Measurements from ENCODE around the gene SHROOM1.

SHROOM1 gene

DNA sequence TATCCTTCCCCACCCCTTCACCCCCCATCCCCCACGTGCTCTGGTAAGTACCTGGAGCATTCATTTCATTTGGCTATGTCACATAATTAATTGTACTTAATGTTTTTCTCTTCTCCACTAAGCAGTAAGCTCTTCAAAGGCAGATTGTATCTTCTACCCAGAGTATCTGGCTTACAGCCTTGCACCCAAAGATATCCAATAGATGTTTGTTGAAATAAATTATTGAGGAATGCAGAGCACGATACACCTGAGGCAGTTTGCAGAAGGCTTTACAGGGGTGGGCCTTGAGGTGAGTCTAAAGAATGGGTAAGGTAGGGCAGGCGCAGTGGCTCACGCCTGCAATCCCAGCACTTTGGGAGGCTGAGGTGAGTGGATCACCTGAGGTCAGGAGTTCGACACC is 19.8 kb downstream of the SHROOM1 start:
- in situ Hi-C loops (cut with MboI; ENCODE audit: low sequenced_read_pairs), result loop anchor here (25.0 kb wide), 2 partner anchors 273 to 448 kb away; partner anchors contain the start of genes IL5 and SLC22A5

DNA sequence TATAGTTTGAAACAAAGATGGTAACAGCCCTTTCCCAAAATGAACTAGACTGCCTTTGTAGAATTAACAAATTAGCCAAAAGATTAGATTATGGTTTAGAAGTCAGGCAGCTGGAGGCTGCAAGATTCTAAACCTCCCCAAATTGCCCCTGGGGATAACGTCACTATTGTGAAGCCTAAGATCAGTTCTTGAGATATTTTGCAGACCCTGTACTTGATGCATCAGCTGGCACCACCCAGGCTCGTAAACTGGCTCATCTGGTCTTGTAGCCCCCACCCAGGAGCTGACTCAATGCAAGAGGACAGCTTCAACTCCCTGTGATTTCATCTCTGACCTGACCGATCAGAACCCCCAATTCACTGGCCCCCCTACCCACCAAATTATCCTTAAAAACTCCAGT is 21.6 kb downstream of the SHROOM1 start:
- in situ Hi-C loops (cut with MboI; ENCODE audit: low sequenced_read_pairs), result loop anchor here (25.0 kb wide), 2 partner anchors 272 to 447 kb away; partner anchors contain the start of genes IL5 and SLC22A5

DNA sequence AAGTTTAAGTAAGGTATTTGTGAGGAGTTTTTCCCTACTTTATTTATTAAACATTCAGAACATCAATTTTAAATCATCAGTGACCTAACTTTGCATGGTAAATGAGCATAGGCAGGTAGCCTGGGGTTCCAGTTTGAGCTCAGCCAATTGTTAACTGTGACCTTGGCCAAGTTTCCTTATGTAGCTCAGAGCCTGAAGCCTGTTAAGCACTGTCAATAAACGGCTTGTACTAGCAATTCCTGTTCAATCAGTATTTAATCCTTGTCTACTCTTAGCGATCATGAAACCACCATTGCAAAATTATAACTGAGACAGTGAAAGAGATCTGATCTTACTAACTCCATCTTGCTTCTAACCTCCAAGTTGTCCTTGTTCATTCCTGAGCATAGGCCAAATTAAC is 22.0 kb downstream of the SHROOM1 start:
- in situ Hi-C loops (cut with MboI; ENCODE audit: low sequenced_read_pairs), result loop anchor here (25.0 kb wide), 2 partner anchors 271 to 446 kb away; partner anchors contain the start of genes IL5 and SLC22A5

DNA sequence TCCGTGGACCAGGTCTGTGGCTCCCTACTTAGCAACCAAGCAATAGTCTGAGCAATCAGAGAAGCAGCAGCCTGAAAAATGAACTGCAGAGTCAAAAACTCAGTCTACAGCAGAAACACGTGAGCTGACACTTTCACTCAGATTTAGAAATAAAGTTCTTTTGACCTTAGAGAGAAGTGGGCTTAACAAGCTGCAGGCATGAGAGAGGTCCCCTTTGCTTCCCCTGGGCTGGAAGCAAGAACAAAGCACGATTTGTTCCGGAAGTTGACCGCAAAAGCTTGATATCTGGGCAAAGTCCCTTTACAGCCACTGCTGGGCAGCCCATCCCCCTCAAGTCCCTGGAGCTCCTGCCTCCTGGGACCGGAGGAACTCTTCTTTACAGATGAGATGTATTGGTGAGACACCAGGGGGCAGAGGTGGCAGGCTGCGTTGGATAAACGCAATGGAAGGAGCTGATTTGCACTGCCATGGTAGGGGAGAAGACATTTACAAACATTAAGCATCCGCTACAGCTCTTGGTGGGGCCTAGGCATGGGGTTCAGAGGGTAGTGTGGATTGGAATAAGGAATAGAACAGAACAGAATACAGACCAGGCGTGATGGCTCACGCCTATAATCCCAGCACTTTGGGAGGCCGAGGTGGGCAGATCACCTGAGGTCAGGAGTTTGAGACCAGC is 23.1 kb downstream of the SHROOM1 start:
- in situ Hi-C loops (cut with MboI; ENCODE audit: low sequenced_read_pairs), result loop anchor here (25.0 kb wide), 2 partner anchors 270 to 445 kb away; partner anchors contain the start of genes IL5 and SLC22A5

DNA sequence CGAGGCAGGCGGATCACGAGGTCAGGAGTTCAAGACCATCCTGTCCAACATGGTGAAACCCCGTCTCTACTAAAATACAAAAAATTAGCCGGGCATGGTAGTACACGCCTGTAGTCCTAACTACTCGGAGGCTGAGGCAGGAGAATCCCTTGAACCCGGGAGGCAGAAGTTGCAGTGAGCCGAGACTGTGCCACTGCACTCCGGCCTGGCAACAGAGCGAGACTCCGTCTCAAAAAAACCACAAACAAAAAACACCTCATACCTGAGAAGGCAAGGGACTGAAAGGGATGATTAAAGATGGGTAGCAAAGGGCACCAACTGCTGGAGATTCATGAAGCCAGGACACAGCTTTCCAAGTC is 23.7 kb downstream of the SHROOM1 start:
- in situ Hi-C loops (cut with MboI; ENCODE audit: low sequenced_read_pairs), result loop anchor here (25.0 kb wide), 2 partner anchors 269 to 444 kb away; partner anchors contain the start of genes IL5 and SLC22A5

DNA sequence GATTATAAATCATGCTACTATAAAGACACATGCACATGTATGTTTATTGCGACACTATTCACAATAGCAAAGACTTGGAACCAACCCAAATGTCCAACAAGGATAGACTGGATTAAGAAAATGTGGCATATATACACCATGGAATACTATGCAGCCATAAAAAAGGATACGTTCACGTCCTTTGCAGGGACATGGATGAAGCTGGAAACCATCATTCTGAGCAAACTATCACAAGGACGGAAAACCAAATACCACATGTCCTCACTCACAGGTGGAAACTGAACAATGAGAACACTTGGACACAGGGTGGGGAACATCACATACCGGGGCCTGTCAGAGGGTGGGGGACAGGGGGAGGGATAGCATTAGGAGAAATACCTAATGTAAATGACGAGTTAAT is 24.6 kb downstream of the SHROOM1 start:
- in situ Hi-C loops (cut with MboI; ENCODE audit: low sequenced_read_pairs), result loop anchor here (25.0 kb wide), 2 partner anchors 269 to 444 kb away; partner anchors contain the start of genes IL5 and SLC22A5

DNA sequence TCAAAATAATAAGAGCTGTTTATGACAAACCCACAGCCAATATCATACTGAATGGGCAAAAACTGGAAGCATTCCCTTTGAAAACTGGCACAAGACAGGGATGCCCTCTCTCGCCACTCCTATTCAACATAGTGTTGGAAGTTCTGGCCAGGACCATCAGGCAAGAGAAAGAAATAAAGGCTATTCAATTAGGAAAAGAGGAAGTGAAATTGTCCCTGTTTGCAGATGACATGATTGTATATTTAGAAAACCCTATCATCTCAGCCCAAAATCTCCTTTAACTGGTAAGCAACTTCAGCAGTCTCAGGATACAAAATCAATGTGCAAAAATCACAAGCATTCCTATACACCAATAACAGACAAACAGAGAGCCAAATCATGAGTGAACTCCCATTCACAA is 26.2 kb downstream of the SHROOM1 start:
- in situ Hi-C loops (cut with MboI; ENCODE audit: low sequenced_read_pairs), result loop anchor here (25.0 kb wide), 2 partner anchors 267 to 442 kb away; partner anchors contain the start of genes IL5 and SLC22A5

DNA sequence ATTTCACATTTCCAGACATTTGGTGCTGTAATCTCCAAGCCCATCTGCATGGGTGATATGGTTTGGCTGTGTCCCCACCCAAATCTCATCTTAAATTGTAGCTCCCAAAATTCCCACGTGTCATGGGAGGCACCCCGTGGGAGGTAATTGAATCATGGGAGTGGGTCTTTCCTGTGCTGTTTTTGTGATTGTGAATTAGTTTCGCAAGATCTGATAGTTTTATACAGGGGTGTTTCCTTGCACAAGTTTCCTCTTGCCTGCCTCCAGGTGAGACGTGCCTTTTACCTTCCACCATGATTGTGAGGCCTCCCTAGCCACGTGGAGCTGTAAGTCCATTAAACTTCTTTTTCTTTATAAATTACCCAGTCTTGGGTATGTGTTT is 27.8 kb downstream of the SHROOM1 start:
- in situ Hi-C loops (cut with MboI; ENCODE audit: low sequenced_read_pairs), result loop anchor here (25.0 kb wide), 2 partner anchors 265 to 440 kb away; partner anchors contain the start of genes IL5 and SLC22A5

DNA sequence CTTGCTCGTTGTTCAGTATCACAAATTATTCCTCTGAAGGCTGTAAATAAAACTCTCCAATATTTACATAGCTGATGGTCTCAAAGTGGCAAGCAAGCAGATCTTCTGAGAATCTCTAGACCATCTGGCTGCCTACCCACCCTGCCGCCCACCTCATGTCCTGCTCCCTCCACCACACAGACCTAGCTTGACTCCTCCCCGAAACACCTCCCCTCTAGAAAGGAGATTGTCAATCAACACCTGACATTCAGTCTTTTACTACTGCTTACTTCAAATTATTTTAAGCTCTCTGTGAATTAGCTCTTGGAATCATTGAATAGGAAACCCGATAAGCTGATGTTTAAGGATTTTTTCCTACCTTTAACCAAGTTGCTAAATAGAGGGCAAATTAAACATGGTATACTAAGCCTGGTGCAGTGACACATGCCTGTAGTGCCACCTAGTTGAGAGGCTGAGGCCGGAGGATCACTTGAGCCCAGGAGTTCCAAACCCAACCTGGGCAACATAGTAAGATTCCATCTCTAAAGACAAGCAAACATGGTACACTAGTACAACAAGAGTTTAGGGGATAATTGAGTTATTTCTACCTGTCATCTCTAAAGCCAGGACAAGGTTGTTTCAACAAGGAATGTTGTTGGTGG is 28.3 kb downstream of the SHROOM1 start:
- in situ Hi-C loops (cut with MboI; ENCODE audit: low sequenced_read_pairs), result loop anchor here (25.0 kb wide), 2 partner anchors 265 to 440 kb away; partner anchors contain the start of genes IL5 and SLC22A5

DNA sequence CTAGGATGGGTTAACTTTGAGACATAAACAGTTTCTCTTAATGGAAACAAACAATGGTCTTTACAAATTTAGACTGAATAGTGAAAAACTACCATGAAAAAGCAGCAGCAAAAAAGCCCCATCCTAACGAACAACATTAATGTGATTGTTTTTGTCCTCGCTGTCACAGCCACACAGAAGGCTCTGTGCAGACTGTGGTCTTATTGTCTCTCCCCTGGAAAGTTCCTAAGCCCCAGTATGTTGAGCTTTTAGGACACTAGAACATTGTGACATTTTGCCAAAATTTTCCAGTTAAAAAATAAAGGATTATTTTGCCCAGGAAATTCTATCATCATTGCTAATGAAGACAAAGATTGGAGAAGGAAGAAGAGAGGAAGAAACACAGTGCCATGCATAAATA is 29.9 kb downstream of the SHROOM1 start:
- in situ Hi-C loops (cut with MboI; ENCODE audit: low sequenced_read_pairs), result loop anchor here (25.0 kb wide), 2 partner anchors 263 to 438 kb away; partner anchors contain the start of genes IL5 and SLC22A5

DNA sequence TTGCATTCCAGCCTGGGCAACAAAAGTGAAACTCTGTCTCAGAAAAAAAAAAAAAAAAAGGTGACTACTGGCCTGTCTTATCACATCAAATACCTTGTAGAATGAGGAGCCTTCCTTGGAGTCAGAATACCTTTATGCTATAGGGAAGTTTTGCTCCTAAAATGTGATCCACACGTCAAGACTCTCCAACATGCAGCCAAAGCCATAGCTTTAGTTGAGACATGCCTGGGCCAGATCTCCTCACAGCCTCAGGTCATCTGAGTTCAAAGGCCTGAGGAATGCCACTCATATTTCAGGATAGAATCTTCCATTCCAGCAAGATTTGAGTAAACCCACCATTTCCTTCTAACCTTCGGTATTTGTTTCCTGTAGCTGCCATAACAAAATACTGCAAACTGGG is 31.1 kb downstream of the SHROOM1 start:
- in situ Hi-C loops (cut with MboI; ENCODE audit: low sequenced_read_pairs), result no loop called here

DNA sequence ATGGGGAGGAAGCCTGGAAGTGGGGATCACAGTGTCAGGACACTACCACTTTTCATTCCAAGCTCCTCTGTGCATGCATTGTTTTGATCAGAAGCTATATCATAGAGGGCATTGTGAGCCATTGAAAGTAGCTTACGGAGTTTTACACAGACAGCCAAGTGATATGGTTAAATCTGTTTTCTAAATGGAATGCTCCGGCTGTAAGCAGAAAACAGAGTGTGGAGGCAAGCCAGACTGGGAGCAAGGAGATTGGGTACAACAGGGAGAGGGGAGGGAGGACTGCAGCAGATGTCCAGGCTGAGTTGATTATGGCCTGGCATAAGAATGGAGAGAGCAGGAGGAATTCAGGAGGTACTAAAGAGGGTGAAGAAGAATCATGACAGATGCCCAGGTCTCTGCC is 32.8 kb downstream of the SHROOM1 start:
- in situ Hi-C loops (cut with MboI; ENCODE audit: low sequenced_read_pairs), result no loop called here

DNA sequence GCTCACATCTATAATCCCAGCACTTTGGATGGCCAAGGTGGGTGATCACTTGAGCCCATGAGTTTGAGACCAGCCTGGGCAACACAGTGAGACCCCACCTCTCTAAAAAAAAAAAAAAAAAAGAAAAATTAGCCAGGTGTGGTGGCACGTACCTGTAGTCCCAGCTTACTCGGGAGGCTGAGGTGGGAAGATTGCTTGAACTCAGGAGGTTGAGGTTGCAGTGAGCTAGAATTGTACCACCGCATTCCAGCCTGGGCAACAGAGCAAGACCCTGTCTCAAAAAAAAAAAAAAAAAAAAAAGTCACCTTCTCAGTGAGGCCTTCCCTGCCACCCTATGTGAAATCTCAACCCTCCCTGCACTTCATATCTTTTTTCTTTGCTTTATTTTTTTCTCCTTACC is 39.4 kb downstream of the SHROOM1 start:
- in situ Hi-C loops (cut with MboI; ENCODE audit: low sequenced_read_pairs), result no loop called here

DNA sequence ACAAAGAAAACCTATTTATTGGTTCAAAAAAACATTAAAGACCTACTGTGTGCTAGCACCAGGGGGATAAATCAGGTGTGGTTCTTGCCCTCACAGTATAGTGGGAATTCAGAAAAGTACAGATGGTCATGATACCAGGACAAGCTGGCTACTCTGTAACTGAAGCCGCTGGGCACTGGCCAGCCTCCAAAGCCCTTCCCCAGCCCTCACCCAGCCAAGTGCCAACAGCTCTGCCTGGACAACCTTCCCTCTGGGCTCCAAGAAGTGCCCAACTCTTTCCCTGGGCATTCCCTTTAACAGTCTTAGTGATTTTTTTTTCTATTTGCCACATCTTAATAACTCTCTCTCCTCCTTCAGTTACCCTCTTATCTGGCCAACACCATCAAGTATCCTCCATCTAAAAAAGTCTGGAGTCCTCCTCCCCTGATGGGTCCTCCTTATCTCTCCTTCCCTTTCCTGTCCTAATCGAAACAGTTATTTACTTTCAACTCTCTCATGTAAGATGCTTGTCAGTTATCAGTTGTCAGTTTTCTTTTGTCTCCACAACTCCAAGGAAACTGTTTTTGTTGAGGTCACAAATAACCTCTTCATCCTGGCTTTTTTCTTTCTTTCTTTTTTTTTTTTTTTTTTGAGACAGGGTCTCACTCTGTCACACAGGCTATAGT is 40.1 kb downstream of the SHROOM1 start:
- in situ Hi-C loops (cut with MboI; ENCODE audit: low sequenced_read_pairs), result no loop called here

DNA sequence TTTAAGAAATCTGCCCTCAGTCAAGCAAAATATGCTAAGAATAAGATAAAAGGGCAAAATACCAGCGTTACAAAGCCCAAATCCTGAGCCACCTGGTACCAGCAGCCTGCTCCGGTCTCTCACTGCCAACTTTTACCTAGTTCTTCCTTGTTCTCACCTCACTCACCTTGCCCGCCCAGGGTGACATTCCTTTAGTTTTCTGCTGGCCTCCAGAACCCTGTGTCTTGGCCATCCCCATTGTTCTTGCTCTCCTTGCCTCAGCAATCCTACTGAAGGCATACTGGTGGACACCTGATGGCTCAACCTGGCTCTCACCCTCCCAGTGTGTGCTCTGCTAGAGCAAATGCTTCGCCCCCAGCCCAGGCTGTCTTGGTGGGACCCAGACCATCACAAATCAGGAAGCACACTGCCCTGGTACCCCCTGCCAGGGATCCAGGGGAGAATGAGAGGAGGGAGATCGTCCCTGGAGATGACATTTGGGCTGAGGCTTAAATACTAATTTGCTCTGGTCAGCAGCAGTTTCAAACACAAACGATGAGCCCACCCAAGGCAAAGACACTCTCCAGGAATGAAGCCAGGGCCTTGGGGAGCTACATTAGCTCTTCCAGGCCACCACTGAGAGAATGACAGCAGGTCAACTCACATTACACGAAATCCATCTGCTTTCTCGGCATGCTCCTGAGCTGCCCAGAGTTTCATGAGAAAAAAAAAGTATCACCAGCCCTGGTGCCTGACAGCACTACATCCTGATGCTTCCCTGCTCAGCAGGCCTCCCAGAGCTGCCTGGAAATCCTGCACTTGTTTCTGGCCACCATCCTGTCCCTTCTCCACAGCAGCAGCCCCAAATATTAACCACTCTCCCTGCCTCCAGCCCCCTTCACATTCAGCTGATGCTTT is 41.2 kb downstream of the SHROOM1 start:
- in situ Hi-C loops (cut with MboI; ENCODE audit: low sequenced_read_pairs), result no loop called here

DNA sequence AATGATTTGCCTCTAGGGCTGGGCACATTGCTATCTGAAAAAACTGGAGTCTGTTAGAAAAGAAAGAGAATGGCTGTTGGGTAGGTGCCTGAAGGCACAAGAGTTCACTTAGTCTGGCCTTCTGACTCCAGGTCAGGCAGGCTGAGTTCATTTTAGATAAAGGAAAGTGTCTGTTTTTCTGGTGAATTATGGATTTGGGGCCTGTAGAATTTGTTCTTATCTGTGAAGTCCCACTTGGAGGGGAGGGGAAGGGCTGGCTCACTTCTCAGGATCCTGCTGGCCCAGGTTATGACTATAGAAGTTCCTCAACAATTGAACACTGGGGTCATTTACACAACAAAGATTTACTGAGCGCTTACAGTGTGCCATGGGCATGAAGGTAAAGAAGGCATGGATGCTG is 41.9 kb downstream of the SHROOM1 start:
- in situ Hi-C loops (cut with MboI; ENCODE audit: low sequenced_read_pairs), result no loop called here

DNA sequence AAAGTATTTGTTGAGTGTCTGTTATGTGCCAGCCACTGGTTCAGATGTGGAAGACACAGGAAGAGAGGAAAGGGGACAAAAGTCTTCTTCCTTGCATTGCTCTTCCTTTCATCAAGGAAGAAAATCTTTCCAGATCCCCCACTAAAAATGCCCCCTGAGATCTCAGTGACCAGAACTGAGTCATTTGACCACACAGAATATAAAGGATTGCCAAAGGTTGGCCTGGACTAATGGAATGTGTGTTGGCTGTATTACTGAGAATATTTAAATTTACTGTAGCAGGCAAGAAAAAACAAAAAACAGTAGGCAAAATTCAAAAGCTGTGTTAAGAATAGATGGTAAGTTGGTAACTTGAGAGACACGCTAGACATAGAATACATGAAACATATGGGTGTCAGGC is 43.4 kb downstream of the SHROOM1 start:
- in situ Hi-C loops (cut with MboI; ENCODE audit: low sequenced_read_pairs), result no loop called here

DNA sequence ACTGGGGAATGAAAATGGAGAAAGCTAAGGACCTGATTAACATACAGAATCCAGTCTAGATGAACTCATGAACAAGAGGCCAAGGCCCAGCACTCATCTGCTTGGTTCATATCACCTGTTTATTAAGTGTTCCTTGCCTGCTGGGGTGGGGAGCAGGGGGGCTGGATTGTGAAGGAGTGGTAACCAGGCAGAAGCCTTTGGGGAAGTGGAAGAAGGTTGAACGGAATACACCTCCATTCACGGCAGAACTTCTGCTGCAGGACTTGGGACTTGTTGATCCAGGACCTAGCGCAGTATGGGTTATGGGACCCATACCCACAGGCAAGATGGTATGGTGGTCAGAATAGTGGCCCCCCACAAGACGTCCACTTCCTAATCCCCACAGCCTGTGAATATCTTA is 44.6 kb downstream of the SHROOM1 start:
- in situ Hi-C loops (cut with MboI; ENCODE audit: low sequenced_read_pairs), result no loop called here

DNA sequence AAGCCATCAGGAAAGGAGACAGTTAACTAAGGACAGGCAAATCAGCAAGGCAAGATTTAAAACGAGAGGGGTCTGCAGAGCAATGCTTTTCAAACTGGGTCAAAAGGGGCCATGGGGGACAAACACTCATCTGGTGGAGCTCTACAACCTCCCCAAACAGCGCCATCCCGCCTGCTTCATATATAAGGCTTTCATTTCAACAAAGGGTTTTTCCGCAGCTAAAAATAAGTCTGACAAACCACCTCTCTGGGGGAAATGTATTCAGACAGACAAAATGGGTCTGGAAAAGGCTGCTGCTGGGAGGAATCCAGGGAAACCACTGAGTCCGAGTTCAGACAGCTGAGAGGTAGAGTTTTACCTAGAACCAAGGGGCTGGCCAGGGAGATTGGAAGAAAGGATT is 45.1 kb downstream of the SHROOM1 start:
- in situ Hi-C loops (cut with MboI; ENCODE audit: low sequenced_read_pairs), result no loop called here

DNA sequence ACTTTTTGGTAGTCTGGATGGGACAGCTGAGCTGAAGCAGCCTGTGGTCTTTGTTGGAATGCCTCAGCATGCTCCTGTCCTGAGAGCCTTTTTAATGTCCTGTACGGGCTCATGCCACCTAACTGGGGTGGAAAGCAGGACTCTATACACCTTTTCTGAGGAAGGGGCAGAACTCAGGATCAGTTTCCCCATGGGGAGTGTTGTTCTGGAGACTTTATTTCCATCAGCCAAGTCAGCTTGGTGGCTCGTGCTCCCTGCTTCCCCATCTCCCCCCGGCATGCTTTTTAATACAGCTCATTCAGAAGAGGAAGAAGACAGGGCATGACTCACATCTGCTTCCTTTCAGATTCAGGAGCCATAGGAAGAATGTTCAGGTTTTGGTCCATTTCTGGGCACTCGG is 48.3 kb downstream of the SHROOM1 start:
- in situ Hi-C loops (cut with MboI; ENCODE audit: low sequenced_read_pairs), result no loop called here
